Mucosa of descending colon (tissue), 3 donors: ENCODE measurements around the gene PLA2G2C. TPM values are rescaled to one million over a fixed set of nuclear protein-coding genes. Genes with fewer than 3 reads are reported as not detected.
A peak's percentile ranks its signal among the peaks of the same experiment; 100 is the strongest.

Experiments used
- ATAC-seq: fragments of 200-7000 bp; cut with Tn5 transposase; one replicate; pipeline ENCODE4 v1.9.1; 2020; ENCODE audit warnings: mild to moderate bottlenecking, moderate library complexity
- DNase-seq, 3 donors: peaks; one replicate each; pipeline ENCODE4 v3.0.0-alpha.2; 2020
- H3K36me3 ChIP-seq: fragments of 200-600 bp; one replicate; pipeline ENCODE4 v1.8.0; 2021; ENCODE audit warnings: low read depth, mild to moderate bottlenecking
- H3K4me1 ChIP-seq: fragments of 200-600 bp; one replicate; pipeline ENCODE4 v1.8.0; 2021; ENCODE audit warnings: low read depth, mild to moderate bottlenecking
- H3K4me3 ChIP-seq: fragments of 200-600 bp; one replicate; pipeline ENCODE4 v1.8.0; 2021; ENCODE audit warnings: mild to moderate bottlenecking
- H3K9me3 ChIP-seq: fragments of 200-600 bp; one replicate; pipeline ENCODE4 v1.8.0; 2021; ENCODE audit warnings: mild to moderate bottlenecking
- CTCF ChIP-seq: fragments of 200-600 bp; IDR thresholded peaks from one replicate; pipeline ENCODE4 v1.8.0; 2022; ENCODE audit warnings: antibody characterized with exemption, mild to moderate bottlenecking
- intact Hi-C, 2 donors: fragments of 100-400 bp; cut with DNase I in 1 of 2; cut with micrococcal nuclease in 1 of 2; formaldehyde crosslinking; loops; one replicate each; pipeline versions ENCODE4 v1.11.0 to v1.11.1; 2022; cut with DNase I, micrococcal nuclease
- total RNA-seq, 3 donors: library from RNA; stranded (reverse); fragmentation: NEBNext Ultra II Directional in 2 of 3; extraction: Animal tissue kit (Norgen Biotek cat#: 25700) in 2 of 3; gene quantifications; one replicate each; pipeline versions ENCODE4 v1.2.1 to v1.2.4, GENCODE V29; 2021 to 2023
- donor health status: DM: no; HTN: no; CAD: no; lungs with moderate emphysema.
- donor health status: DM: no; HTN: no; CAD: no.
- donor health status: DM: no; HTN: yes; CAD: no.

The PLA2G2C gene
- total RNA-seq, 3 donors from 2014 or later = 0.55 to 2.1 TPM; not detected in 1

DNA sequence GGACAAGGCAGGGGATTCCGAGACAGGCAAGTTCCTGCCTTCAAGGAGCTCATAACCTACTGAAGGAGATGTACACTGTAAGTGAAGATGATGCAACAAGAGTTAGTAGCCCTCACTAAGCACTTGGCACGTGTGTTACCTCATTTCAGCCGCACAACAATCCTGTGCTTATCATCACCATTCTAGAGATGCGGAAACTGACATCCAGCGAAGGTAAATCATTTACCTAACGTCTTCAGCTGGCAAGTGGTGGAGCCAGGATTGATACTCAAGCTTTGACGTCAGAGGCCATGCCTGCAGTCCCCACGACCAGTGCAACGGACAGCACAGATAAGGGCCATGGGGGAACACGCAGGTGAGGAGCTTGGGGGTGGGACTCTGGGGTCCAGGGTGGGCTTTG is 3.3 kb downstream of the PLA2G2C start:
- Histone ChIP-seq H3K36me3 (no peaks in the 10 kb centered on the region), H3K9me3 (no peaks in the 10 kb centered on the region), H3K4me3 (no peak overlapping the region), H3K4me1 (peaks cover 18% of the 10 kb centered on the region)
- TF ChIP-seq CTCF = no peak
- intact Hi-C loops = no loop called here
- ATAC-seq = peak; percentile 67
- peak in 2 of 3 donors; percentile 51 to 57 for DNase-seq

GRCh38 chr1:20182415-20182814 is 3.9 kb downstream of the PLA2G2C start:
- intact Hi-C loops = no loop called here
- no peaks in the 10 kb centered on the region for H3K9me3 ChIP-seq
- H3K36me3 ChIP-seq = no peaks in the 10 kb centered on the region
- H3K4me3 ChIP-seq = no peak overlapping the region
- no peak for ATAC-seq
- peaks cover 11% of the 10 kb centered on the region for H3K4me1 ChIP-seq
- TF ChIP-seq CTCF = no peak
- DNase-seq = peak in 1 of 3 donors; percentile 12

- intact Hi-C loops = no loop called here
- DNase-seq (no peak), ATAC-seq (no peak)
- H3K4me1 ChIP-seq = peaks cover 5% of the 10 kb centered on the region
- TF ChIP-seq CTCF = no peak
- H3K4me3 ChIP-seq = no peak overlapping the region
- H3K9me3 ChIP-seq = no peaks in the 10 kb centered on the region
- no peaks in the 10 kb centered on the region for H3K36me3 ChIP-seq
Measured at GRCh38 chr1:20180844-20181207, 5.5 kb downstream of the PLA2G2C start.

- H3K9me3 ChIP-seq = no peaks in the 10 kb centered on the region
- no peak for TF ChIP-seq CTCF
- ATAC-seq (no peak), DNase-seq (peak in 1 of 3 donors; percentile 6)
- H3K4me3 ChIP-seq = no peak overlapping the region
- intact Hi-C loops = no loop called here
- peaks cover 5% of the 10 kb centered on the region for H3K4me1 ChIP-seq
- H3K36me3 ChIP-seq = no peaks in the 10 kb centered on the region
Measured at GRCh38 chr1:20180129-20180843, 6.0 kb downstream of the PLA2G2C start.

- intact Hi-C loops = no loop called here
- no peaks in the 10 kb centered on the region for H3K9me3 ChIP-seq
- no peaks in the 10 kb centered on the region for H3K36me3 ChIP-seq
- TF ChIP-seq CTCF = no peak
- H3K4me3 ChIP-seq = no peak overlapping the region
- ATAC-seq (no peak), DNase-seq (no peak)
- H3K4me1 ChIP-seq = peaks cover 5% of the 10 kb centered on the region
Measured at GRCh38 chr1:20179371-20180128, 6.8 kb downstream of the PLA2G2C start.
